ENCODE data around the gene KRTAP10-1.
"Not testable (repeated sequence)": the region's sequence is repeated elsewhere in the genome, so short reads cannot be mapped to it uniquely, and the experiment has no call there.

The KRTAP10-1 gene

DNA sequence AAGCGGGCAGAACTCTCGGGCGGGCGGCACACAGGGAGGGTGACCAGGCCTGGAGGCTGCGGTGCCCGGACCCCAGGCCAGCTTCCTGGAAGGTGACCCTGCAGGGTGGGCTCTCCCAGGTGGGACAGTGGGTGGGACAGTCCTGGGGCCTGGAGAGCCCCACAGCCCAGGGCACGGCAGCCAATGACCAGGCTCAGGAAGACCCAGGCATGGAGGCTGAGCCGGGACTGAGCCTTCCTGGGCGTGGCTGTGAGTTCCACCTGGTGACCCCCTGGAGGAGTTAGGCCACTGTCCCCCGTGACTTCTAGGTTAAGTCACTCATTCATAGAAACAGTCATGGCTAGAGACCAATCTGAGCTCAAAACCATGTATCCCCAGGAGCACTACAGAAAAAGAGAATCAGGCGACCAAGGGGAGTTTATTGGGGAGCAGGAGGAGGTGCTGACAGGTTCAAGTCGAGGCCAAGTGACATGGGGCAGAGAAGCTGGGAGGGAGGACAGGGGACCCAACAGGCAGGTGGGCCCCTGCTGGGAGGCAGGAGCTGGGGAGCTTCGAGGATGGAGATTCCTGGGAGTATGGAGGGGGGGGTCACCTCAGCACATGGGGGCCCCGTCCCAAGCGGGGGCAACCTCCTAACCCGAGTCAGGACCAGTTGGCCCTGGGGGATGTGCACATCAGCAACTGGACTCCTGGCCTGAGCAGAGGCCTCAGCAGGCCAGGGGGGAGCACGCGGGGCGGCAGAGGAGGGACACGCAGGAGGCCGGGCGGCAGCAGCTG, 39.2 kb upstream of the KRTAP10-1 start:
- H3K4me1 ChIP-seq = peaks cover 21% of the 10 kb centered on the region
- no peaks in the 10 kb centered on the region for H4K20me1 ChIP-seq
- H3K27me3 ChIP-seq = no peaks in the 10 kb centered on the region
- H3K4me3 ChIP-seq = no peak overlapping the region
- H3K9ac ChIP-seq = no peak overlapping the region
- no peak overlapping the region for H3K4me2 ChIP-seq
- H3K9me3 ChIP-seq = peaks cover 64% of the 10 kb centered on the region
- H3K27ac ChIP-seq = no peak overlapping the region
- TF ChIP-seq Cebpa-rat (IDR thresholded peaks at IDR 0.05) = no peak
- H3K36me3 ChIP-seq = no peaks in the 10 kb centered on the region

DNA sequence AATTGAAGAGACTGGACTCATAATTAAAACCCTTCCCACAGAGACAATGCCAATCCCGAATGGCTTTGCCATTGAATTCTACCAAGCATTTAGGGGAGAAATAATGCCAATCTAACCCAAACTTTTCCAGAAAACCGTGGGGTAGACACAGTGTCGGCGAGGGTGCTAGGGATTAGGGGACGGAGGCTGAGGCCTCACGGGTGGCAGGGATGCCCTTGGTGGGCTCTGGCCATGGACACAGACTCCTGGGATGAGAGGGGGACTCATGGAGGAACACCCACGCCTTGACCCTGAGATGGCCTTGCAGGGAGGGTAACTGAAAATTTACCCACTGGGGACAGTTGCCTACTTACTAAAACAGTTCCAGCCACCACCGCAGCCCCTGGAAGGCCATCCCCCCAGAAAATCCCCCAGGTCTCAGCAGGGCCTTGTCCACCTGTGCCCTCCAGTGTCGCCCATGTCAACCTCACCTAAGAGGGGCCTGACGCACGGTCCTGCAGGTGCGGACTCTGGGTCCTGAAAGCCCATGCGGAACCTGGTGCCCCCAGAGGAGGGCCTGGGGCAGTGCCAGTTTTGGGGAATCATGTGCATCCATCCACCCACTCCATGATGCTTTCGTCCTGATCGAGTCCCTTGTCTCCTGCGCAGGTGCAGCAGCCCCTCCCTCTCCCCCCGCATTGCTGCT, 38.5 kb upstream of the KRTAP10-1 start:
- Histone ChIP-seq H3K4me1 (peaks cover 14% of the 10 kb centered on the region), H3K9me3 (peaks cover 64% of the 10 kb centered on the region), H3K36me3 (no peaks in the 10 kb centered on the region), H3K27me3 (no peaks in the 10 kb centered on the region), H3K4me3 (no peak overlapping the region), H3K27ac (no peak overlapping the region), H3K4me2 (no peak overlapping the region), H4K20me1 (no peaks in the 10 kb centered on the region), H3K9ac (no peak overlapping the region)
- no peak for TF ChIP-seq Cebpa-rat (IDR thresholded peaks at IDR 0.05)

DNA sequence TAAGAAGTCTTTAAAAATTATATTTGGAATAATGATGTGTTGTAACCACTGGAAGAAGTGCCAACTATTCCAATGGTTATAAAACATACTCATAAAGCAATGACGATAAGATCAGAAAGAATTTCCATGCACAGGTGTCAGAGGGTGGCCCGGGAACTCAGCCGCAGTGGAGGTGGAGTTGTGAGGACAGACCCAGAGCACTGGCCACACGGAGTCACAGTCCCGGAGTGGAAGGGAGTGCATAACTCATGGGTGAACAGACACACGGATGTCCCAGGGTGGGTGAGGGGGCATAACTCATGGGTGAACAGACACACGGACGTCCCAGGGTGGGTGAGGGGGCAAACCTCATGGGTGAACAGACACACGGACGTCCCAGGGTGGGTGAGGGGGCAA, 36.0 kb upstream of the KRTAP10-1 start:
- TF ChIP-seq Cebpa-rat (IDR thresholded peaks at IDR 0.05) = no peak
- Histone ChIP-seq H3K27me3 (no peaks in the 10 kb centered on the region), H3K9ac (no peak overlapping the region), H3K27ac (no peak overlapping the region), H3K9me3 (peaks cover 58% of the 10 kb centered on the region), H3K4me1 (no peaks in the 10 kb centered on the region), H4K20me1 (no peaks in the 10 kb centered on the region), H3K36me3 (no peaks in the 10 kb centered on the region), H3K4me2 (no peak overlapping the region), H3K4me3 (no peak overlapping the region)

DNA sequence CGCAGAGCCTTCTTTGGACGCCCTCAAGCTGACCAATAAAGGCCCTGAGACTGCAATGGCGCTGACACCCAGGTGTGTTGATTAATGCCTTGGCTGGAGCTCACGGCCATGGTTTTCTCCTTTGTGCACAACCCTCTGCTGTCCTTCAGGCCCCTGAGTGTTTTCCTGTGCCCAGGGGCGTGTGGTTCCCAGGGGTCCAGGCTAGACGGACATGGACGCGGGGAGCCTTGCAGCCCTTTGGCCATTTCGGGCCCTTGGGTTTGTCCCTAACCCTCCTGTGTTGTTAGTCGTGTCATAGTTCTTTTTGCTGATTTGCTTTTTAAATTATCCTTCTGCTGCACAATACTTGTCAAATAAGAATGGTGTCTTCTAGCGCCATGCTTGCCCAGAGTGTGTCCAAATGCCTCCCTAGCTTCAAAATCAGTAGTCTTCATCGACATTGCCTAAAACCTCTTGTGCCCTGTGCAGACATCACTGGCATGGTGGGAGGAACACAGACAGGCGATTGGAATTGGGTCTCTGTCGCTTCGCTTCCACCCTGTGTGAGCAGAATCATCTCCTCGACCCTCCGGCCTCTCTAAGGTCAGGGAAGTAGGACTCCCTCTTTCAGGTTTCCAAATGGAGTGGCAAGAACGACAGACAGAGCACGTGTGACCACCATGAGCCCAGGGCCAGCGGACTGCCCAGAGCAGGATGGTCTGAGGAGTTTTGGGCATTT, 35.5 kb upstream of the KRTAP10-1 start:
- H3K27me3 ChIP-seq = no peaks in the 10 kb centered on the region

DNA sequence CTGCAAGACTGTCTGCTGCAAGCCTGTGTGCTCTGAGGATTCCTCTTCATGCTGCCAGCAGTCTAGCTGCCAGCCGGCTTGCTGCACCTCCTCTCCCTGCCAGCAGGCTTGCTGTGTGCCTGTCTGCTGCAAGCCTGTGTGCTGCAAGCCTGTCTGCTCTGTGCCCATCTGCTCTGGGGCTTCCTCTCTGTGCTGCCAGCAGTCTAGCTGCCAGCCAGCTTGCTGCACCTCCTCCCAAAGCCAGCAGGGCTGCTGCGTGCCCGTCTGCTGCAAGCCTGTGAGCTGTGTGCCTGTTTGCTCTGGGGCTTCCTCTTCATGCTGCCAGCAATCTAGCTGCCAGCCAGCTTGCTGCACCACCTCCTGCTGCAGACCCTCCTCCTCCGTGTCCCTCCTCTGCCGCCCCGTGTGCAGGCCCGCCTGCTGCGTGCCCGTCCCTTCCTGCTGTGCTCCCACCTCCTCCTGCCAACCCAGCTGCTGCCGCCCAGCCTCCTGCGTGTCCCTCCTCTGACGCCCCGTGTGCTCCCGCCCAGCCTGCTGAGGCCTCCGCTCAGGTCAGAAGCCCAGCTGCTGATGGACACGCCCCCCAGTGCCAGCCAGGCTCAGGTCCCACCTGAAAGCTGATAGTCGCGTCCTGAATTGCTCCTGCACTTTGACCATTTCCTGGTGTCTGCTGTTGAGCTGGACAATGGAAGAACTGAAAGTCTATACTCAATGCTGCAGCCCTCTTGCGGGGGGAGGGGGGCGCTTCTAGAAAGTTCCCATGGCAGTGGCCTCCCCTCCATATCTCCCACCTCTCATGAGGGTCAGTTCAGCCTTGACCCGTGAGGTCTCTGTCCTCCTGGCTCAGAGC, 34.7 kb upstream of the KRTAP10-1 start:
- no peak overlapping the region for H3K4me2 ChIP-seq
- no peaks in the 10 kb centered on the region for H3K27me3 ChIP-seq
- no peak for TF ChIP-seq Cebpa-rat (IDR thresholded peaks at IDR 0.05)
- no peaks in the 10 kb centered on the region for H3K4me1 ChIP-seq
- no peak overlapping the region for H3K27ac ChIP-seq
- H3K4me3 ChIP-seq = no peak overlapping the region
- H3K36me3 ChIP-seq = no peaks in the 10 kb centered on the region
- H3K9me3 ChIP-seq = peaks cover 51% of the 10 kb centered on the region
- H3K9ac ChIP-seq = no peak overlapping the region
- no peaks in the 10 kb centered on the region for H4K20me1 ChIP-seq

More for the DNA sequence above, 35.5 kb upstream of the KRTAP10-1 start:
- Histone ChIP-seq H3K27ac (no peak overlapping the region), H3K9ac (no peak overlapping the region), H3K9me3 (peaks cover 56% of the 10 kb centered on the region), H3K4me3 (no peak overlapping the region), H3K4me2 (no peak overlapping the region), H4K20me1 (no peaks in the 10 kb centered on the region), H3K36me3 (no peaks in the 10 kb centered on the region), H3K4me1 (no peaks in the 10 kb centered on the region)
- no peak for TF ChIP-seq Cebpa-rat (IDR thresholded peaks at IDR 0.05)

DNA sequence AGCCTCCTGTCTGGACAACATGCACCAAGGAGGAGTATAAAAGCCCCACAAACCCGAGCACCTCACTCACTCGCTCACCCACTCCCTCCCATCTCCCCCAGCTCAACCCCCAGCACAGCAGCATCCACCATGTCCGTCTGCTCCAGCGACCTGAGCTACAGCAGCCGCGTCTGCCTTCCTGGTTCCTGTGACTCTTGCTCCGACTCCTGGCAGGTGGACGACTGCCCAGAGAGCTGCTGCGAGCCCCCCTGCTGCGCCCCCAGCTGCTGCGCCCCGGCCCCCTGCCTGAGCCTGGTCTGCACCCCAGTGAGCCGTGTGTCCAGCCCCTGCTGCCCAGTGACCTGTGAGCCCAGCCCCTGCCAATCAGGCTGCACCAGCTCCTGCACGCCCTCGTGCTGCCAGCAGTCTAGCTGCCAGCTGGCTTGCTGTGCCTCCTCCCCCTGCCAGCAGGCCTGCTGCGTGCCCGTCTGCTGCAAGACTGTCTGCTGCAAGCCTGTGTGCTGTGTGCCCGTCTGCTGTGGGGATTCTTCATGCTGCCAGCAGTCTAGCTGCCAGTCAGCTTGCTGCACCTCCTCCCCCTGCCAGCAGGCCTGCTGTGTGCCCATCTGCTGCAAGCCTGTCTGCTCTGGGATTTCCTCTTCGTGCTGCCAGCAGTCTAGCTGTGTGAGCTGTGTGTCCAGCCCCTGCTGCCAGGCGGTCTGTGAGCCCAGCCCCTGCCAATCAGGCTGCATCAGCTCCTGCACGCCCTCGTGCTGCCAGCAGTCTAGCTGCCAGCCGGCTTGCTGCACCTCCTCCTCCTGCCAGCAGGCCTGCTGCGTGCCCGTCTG, 33.8 kb upstream of the KRTAP10-1 start, which contains the start of gene KRTAP10-4:
KRTAP10-4 (plus strand) TSS at position 100 of the 827 bp plus-strand sequence; CDS start at position 130, 30 bp downstream.
- H3K9ac ChIP-seq, H3K4me2 ChIP-seq, H3K27ac ChIP-seq, H3K4me1 ChIP-seq, H3K4me3 ChIP-seq, H3K27me3 ChIP-seq, H4K20me1 ChIP-seq, H3K36me3 ChIP-seq: not testable (repeated sequence)
- peaks cover 42% of the 10 kb centered on the region for H3K9me3 ChIP-seq

DNA sequence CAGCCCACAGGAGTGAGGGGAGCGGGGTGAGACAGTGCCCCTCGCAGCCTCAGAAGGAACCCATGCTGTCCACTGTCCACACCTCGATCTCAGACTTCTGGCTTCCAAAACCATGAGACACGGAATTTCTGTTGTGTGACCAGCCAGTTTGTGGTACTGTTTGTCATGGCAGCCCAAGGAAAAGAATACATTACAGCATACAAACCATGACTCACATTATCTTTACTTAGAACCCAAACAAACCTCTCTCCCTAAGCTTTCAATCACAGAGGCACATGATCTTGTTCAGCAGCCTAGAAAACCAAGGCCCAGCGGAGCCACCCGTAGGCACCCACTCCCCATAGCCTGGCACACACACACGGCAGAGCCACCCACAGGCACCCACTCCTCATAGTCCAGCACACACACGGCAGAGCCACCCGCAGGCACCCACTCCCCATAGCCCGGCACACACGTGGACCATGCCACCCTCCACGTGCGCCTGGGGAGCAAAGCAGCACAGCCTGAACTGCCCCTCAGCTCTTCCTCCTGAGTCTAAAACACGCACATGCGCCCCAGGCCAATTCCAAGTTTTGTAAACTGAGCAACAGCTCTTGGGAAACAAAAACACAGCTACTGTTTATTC, 33.1 kb upstream of the KRTAP10-1 start:
- Histone ChIP-seq H3K36me3 (no peaks in the 10 kb centered on the region), H3K27ac (no peak overlapping the region), H3K4me3 (no peak overlapping the region), H3K27me3 (no peaks in the 10 kb centered on the region), H3K4me1 (peaks cover 5% of the 10 kb centered on the region), H3K4me2 (no peak overlapping the region), H4K20me1 (no peaks in the 10 kb centered on the region), H3K9ac (no peak overlapping the region), H3K9me3 (peaks cover 35% of the 10 kb centered on the region)
- no peak for TF ChIP-seq Cebpa-rat (IDR thresholded peaks at IDR 0.05)

Measured in BLaER1 (cell line).